Epithelial cell of esophagus (primary cell): ENCODE results near the gene SMIM41.

Experiments
- DNase-seq: peaks from one replicate; pipeline ENCODE4 v3.0.0; 2010; ENCODE audit warnings: low read depth
- H3K4me3 ChIP-seq: 2 replicates; pipeline ENCODE4 v1.5.1; 2011; ENCODE audit warnings: mild to moderate bottlenecking, low read length, control low read depth
- TF ChIP-seq, protein P1 (sequence below): IDR thresholded peaks from 2 replicates; pipeline ENCODE4 v1.5.1; 2011; ENCODE audit warnings: low read depth, mild to moderate bottlenecking, low read length, control low read depth, inconsistent platforms; ENCODE audit not compliant: insufficient read depth; ENCODE audit errors: missing control alignments

Gene SMIM41

DNA sequence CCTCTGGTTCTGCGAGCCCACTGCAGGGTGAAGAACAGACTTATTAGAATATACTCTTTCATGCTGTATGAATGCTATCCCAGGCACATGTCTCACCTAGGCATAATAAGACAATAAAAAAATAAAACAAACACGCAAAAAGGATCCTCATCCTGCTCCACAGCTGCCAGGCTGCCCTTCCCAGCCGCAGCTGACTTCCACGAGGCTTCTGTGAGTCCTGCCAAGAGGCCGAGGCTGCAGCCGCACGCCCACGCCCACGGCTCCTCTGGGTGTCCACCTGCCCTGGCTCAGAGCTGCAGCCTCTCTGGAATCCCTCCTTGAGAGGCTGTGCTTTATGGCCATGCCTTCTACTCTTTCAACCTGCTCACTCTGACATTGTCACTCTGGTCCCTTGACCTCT lies 6.9 kb downstream of the SMIM41 start:
- H3K4me3 ChIP-seq: no peak overlapping the region
- DNase-seq: no peak
- TF ChIP-seq, protein P1, sequence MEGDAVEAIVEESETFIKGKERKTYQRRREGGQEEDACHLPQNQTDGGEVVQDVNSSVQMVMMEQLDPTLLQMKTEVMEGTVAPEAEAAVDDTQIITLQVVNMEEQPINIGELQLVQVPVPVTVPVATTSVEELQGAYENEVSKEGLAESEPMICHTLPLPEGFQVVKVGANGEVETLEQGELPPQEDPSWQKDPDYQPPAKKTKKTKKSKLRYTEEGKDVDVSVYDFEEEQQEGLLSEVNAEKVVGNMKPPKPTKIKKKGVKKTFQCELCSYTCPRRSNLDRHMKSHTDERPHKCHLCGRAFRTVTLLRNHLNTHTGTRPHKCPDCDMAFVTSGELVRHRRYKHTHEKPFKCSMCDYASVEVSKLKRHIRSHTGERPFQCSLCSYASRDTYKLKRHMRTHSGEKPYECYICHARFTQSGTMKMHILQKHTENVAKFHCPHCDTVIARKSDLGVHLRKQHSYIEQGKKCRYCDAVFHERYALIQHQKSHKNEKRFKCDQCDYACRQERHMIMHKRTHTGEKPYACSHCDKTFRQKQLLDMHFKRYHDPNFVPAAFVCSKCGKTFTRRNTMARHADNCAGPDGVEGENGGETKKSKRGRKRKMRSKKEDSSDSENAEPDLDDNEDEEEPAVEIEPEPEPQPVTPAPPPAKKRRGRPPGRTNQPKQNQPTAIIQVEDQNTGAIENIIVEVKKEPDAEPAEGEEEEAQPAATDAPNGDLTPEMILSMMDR: no peak

DNA sequence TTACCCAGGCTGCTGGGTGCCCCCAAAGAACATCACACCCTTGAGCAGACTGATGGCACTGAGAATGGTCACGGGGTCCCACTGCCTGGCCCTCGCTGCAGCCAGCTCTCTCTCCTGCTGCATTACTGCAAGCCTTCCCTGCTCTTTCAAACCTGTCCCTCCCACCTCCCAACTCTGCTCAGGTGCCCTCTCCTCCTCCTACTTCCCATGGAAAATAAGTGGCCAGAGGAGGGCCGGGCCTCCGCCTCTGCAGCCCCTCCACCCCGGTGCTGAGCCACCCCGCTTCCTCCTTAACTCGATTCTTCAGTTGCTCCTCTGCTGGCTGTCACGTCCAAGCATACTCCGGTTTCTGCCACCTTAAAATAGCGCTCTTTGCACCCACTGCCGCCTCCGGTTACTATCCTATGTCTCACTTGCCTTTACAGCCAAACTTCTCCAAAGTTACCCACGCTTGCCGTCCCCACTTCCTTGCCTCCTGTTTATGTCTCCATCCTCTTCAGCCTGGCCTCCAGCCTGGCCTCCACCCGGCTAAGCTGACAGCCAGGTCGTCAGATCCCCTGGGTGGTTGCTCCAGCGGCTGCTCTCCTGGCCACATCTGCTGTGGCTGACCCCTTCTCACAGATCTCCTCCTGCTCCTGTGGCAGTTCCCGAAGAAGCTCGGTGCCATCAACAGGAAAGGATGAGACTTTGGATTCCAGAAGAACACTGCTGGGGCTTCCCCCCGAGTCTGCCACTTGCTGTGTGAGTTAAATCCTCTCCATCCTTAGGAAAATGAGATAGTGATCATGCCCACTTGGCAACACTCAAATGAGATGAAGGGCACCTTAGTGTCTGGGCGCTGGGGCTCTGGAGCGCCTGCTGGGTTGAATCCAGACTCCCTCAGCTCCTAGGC lies 7.7 kb downstream of the SMIM41 start:
- H3K4me3 ChIP-seq: no peak overlapping the region
- DNase-seq: no peak
- TF ChIP-seq, protein P1: no peak

DNA sequence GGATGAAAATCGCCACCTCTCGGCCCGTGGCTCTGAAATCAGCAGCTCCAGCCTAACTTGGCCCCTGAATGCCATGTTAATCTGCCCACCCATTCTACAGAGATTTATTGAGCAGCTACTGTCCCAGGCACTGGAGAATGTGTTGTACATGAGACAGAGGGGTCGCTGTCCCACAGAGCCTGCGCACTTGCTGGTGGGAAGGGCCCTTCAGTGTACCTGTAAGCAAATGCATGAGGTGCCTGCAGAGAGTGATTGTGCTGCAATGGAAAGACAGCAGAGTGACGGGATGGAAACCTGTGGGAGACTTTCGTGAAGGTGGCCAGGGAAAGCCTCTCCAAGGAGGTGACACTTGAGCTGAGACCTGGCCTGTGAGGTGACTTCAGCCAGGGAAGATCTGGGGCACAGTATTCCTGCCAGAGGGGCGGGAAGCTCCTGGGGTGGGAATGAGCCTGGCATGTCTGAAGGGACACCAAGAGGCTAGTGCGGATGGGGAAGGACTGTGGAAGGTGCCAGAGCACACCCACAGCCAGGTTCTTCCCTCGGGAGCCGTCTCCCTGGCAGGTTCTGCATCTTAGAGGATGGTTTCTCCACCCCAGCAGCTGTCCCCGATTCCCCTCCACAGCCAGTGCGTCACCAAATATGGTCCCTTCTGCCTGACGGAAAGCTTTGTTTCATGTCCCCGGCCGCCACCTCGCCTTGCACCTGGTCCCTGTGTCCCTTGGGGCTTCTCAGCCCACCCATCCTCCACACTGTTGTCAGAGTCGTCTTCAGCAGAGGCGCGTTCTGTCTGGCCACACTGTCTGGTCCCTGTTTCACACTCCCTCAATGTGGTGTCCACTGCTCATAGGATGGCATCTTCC lies 8.7 kb downstream of the SMIM41 start:
- TF ChIP-seq, protein P1: no peak
- H3K4me3 ChIP-seq: no peak overlapping the region
- DNase-seq: no peak

DNA sequence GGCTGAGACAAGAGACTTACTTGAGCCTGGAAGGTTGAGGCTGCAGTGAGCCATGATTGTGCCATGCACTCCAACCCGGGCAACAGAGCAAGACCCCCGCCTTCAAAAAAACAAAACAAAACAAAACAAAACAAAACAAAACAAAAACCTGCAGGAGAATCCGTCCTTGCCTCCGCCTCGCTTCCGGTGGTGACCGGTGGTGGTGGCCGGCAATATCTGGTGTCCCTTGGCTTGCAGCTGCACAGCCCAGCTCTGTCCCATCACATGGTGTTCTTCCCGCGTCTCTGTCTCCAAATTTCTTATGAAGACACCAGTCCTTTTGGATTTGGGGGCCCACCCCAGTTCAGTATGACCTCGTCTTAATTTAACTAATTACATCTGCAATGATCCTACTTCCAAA lies 10.0 kb downstream of the SMIM41 start:
- TF ChIP-seq, protein P1: no peak
- no peak overlapping the region for H3K4me3 ChIP-seq
- DNase-seq: no peak

DNA sequence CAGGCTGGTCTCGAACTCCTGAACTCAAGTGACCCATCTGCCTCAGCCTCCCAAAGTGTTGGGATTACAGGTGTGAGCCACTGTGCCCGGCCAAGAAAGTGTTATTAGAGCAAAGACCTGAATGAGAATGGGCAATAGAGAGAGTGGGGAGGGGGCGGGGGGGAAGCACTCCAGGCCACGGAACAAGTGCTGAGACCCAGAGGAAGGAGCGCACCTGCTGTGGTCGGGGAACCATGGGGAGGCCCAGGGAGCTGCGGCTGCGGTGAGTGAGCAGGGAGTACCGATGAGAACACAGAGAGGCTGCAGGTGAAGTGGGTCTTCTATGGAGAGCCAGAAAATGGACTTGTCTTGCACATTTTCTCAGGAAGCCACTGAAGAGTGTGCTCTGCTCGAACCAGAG lies 10.8 kb downstream of the SMIM41 start:
- no peak overlapping the region for H3K4me3 ChIP-seq
- TF ChIP-seq, protein P1: no peak
- DNase-seq: no peak

DNA sequence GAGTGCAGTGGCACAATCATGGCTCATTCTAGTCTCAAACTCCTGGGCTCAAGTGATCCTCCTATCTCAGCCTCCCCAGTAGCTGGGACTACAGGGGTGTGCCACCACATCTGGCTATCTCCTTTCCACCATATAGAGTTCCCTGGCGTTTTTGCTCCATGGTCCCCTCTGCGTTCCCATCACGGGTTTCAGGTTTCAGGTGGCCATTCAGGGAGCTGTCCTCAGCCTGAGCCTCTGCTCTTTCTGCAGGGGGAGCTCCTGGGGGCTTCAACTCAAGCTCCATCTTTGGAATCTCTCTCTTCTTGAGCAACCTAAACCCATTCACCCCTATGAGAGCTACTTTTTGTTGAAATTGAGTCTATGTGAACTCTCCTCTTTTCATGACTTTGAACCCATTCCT lies 11.6 kb downstream of the SMIM41 start:
- no peak overlapping the region for H3K4me3 ChIP-seq
- DNase-seq: no peak
- TF ChIP-seq, protein P1: no peak

DNA sequence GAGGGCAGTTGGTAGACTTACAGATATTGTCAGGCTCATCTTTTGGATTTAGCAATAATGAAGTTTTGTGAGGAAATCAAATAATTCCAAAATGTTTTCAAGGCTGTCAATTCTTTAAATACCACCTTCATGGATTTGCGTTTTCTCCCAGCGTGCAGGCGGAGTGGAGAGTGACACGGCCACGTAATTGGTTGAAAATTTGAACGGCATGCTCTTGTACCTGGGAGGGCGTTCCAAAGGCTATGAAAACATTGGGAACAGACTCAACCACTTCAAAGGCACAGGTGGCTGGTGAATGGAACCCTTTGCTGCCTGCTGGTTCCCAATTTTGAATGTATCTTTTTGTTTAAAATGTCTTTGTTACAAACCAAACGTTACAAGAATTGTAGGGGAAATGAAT lies 12.4 kb downstream of the SMIM41 start:
- TF ChIP-seq, protein P1: no peak
- no peak for DNase-seq
- no peak overlapping the region for H3K4me3 ChIP-seq
